Endothelial cell of umbilical vein (primary cell): ENCODE measurements around the gene COPS3. TPM values are rescaled to one million over a fixed set of nuclear protein-coding genes. Genes with fewer than 3 reads are reported as not detected.
A peak's percentile ranks its signal among the peaks of the same experiment; 100 is the strongest.
"Not testable (repeated sequence)": the region's sequence is repeated elsewhere in the genome, so short reads cannot be mapped to it uniquely, and the experiment has no call there.

ENCODE experiments used
- BruUV-seq: library from RNA; stranded (reverse); fragments of 400-500 nt; replicated peaks from 2 replicates; lab custom pipeline; 2021; lab: Mats Ljungman, UMichigan
- CTCF ChIA-PET: fragments of 300-600, 350-600 bp; sonication (Branson Sonifier 250); formaldehyde crosslinking; loops from one replicate; lab custom pipeline; 2021; ENCODE audit warnings: antibody characterized with exemption, inconsistent platforms; lab: Charles Lee
- POLR2A ChIA-PET: fragments of 300-600, 350-600 bp; sonication (Branson Sonifier 250); formaldehyde crosslinking; loops from one replicate; lab custom pipeline; 2021; ENCODE audit warnings: antibody characterized with exemption, inconsistent platforms; lab: Charles Lee
- DNase-seq: peaks from one replicate; pipeline ENCODE4 v3.0.0-alpha.2; 2011; ENCODE audit warnings: low read depth, low spot score
- FAIRE-seq: peaks from 2 replicates; lab custom pipeline; 2011; peaks lifted over from hg19 to GRCh38; lab: Jason Lieb, UNC
- H2AFZ ChIP-seq: 2 replicates; pipeline ENCODE4 v1.6.0; 2012; ENCODE audit warnings: low read depth, low read length, control low read depth, inconsistent platforms
- H3K27ac ChIP-seq: 2 replicates; pipeline ENCODE4 v1.5.1; 2011; ENCODE audit warnings: low read depth, mild to moderate bottlenecking, control low read depth, low read length, moderate library complexity; ENCODE audit not compliant: insufficient read depth
- H3K27me3 ChIP-seq, 2 experiments: 2 replicates each; pipeline versions ENCODE4 v1.6.0 to v1.6.1; 2011; ENCODE audit warnings: low read length in 2 of 2, mixed read lengths in 1 of 2; ENCODE audit not compliant: control insufficient read depth in 2 of 2, insufficient read depth in 2 of 2
- H3K36me3 ChIP-seq, 2 experiments: 2 replicates in 1 of 2; 3 replicates in 1 of 2; pipeline ENCODE4 v1.5.1; 2011; ENCODE audit warnings: low read length in 2 of 2, mild to moderate bottlenecking in 1 of 2, moderate library complexity in 1 of 2; ENCODE audit not compliant: control insufficient read depth in 2 of 2, insufficient read depth in 2 of 2; ENCODE audit errors: extremely low read depth in 1 of 2
- H3K4me1 ChIP-seq: 3 replicates; pipeline ENCODE4 v1.5.1; 2011; ENCODE audit warnings: mild to moderate bottlenecking, low read length; ENCODE audit not compliant: control insufficient read depth, insufficient read depth; ENCODE audit errors: extremely low read depth
- H3K4me2 ChIP-seq: 2 replicates; pipeline ENCODE4 v1.6.1; 2011; ENCODE audit warnings: low read length, control low read depth, mixed read lengths; ENCODE audit not compliant: insufficient read depth
- H3K4me3 ChIP-seq, 3 experiments: fragments of 200-600 bp in 1 of 3; sonication (generic), shearing (Covaris generic) in 1 of 3; replicated peaks in 1 of 3; 2 replicates each; pipeline ENCODE4 v1.5.1; 2011 to 2016; ENCODE audit warnings: control low read depth in 3 of 3, low read length in 3 of 3, mild to moderate bottlenecking in 2 of 3, inconsistent platforms in 1 of 3, low read depth in 1 of 3, moderate library complexity in 1 of 3; ENCODE audit not compliant: insufficient read depth in 1 of 3
- H3K79me2 ChIP-seq: 2 replicates; pipeline ENCODE4 v1.6.0; 2012; ENCODE audit warnings: low read length, inconsistent platforms; ENCODE audit not compliant: control insufficient read depth, insufficient read depth
- H3K9ac ChIP-seq: replicated peaks from 2 replicates; pipeline ENCODE3; 2011; ENCODE audit warnings: low read length, control low read depth; ENCODE audit not compliant: insufficient read depth; ENCODE audit errors: extremely low read depth
- H3K9me1 ChIP-seq: replicated peaks from 3 replicates; pipeline ENCODE4 v1.6.0; 2011; ENCODE audit warnings: mild to moderate bottlenecking, low read length; ENCODE audit not compliant: control insufficient read depth, insufficient read depth; ENCODE audit errors: extremely low read depth
- H3K9me3 ChIP-seq: replicated peaks from 2 replicates; pipeline ENCODE4 v1.5.1; 2012; ENCODE audit warnings: low read length, inconsistent platforms; ENCODE audit not compliant: control insufficient read depth, insufficient read depth
- H4K20me1 ChIP-seq: replicated peaks from 2 replicates; pipeline ENCODE3; 2011; ENCODE audit warnings: mild to moderate bottlenecking, low read length; ENCODE audit not compliant: control insufficient read depth, insufficient read depth; ENCODE audit errors: extremely low read depth
- EZH2 ChIP-seq: IDR thresholded peaks from 2 replicates; pipeline ENCODE4 v1.6.1; 2012; ENCODE audit warnings: borderline replicate concordance, low read depth, mild to moderate bottlenecking, moderate library complexity, low read length, inconsistent platforms; ENCODE audit not compliant: severe bottlenecking
- FOS ChIP-seq: IDR thresholded peaks from 2 replicates; pipeline ENCODE4 v1.6.1; 2011; ENCODE audit warnings: mild to moderate bottlenecking, low read length, moderate library complexity, borderline replicate concordance; ENCODE audit not compliant: insufficient read depth
- JUN ChIP-seq: IDR thresholded peaks from 2 replicates; pipeline ENCODE4 v1.6.1; 2011; ENCODE audit warnings: borderline replicate concordance, low read depth; ENCODE audit not compliant: insufficient read length, insufficient read depth
- MYC ChIP-seq: IDR thresholded peaks from one replicate; pipeline ENCODE4 v1.6.1; 2011; ENCODE audit warnings: mild to moderate bottlenecking, low read depth, low read length
- POLR2A ChIP-seq: IDR thresholded peaks from 2 replicates; pipeline ENCODE4 v1.6.1; 2012; ENCODE audit warnings: low read depth, mild to moderate bottlenecking, control low read depth, low read length
- POLR2AphosphoS5 ChIP-seq: IDR thresholded peaks from 2 replicates; pipeline ENCODE4 v1.6.1; 2012; ENCODE audit warnings: low read depth, mild to moderate bottlenecking, control low read depth, low read length, moderate library complexity; ENCODE audit not compliant: insufficient read depth
- dilution Hi-C: fragments of 300-500 bp; cut with MboI; formaldehyde crosslinking; loops from one replicate; pipeline ENCODE4 v1.15.0; 2019; ENCODE audit warnings: low sequenced_read_pairs; ENCODE audit not compliant: extremely low pct_ligation_motif_present
- intact Hi-C: fragments of 100-400 bp; cut with micrococcal nuclease; formaldehyde crosslinking; loops from one replicate; pipeline ENCODE4 v1.10.0; 2022
- polyA plus RNA-seq, 4 experiments: library from polyadenylated mRNA; depleted of rRNA in 3 of 4; stranded (reverse) in 3 of 4; unstranded in 1 of 4; fragments of >200 nt; gene quantifications; 2 replicates each; pipeline versions ENCODE4 v1.2.1 to v1.2.3, GENCODE V29; 2011 to 2012; ENCODE audit warnings: missing spikeins in 1 of 4
- total RNA-seq: library from RNA; stranded (reverse); gene quantifications from 2 replicates; pipeline ENCODE4 v1.2.3, GENCODE V29; 2021

Gene COPS3
- total and polyA plus RNA-seq, 2 donors (not counting 3 experiments of a cell fraction or from before 2014, with no cell fraction given), result 54.8 to 80.9 TPM

- peak; percentile 65 for FAIRE-seq
- CTCF ChIA-PET, result interaction anchor here (0.6 kb wide), 1 partner anchor 25 kb away, joined by 3 read pairs; no protein-coding TSS in a partner anchor
Observed at GRCh38 chr17:17303010-17303846, 22.2 kb upstream of the COPS3 start, which contains the start of gene NT5M. Gene NT5M (plus strand): TSS chr17:17303373. CDS start chr17:17303551, 178 bp downstream.

GRCh38 chr17:17301659-17302058, 20.6 kb upstream of the COPS3 start:
- H3K4me3 ChIP-seq, H3K4me2 ChIP-seq, H3K79me2 ChIP-seq, H3K36me3 ChIP-seq, H4K20me1 ChIP-seq, DNase-seq, dilution Hi-C loops, H3K9me1 ChIP-seq, H3K27ac ChIP-seq, H3K27me3 ChIP-seq, H3K9ac ChIP-seq, H3K9me3 ChIP-seq, FAIRE-seq, POLR2A ChIA-PET, BruUV-seq: not testable (repeated sequence)
- intact Hi-C loops, result loop anchor here (10.0 kb wide), 1 partner anchor 447 kb away; no protein-coding TSS in a partner anchor
- Histone ChIP-seq H3K4me1 (peaks cover 12% of the 10 kb centered on the region), H2AFZ (peak overlapping the region; percentile 95)
- CTCF ChIA-PET, result interaction anchor here (1.0 to 1.6 kb wide), 2 partner anchors 32 to 340 kb away, joined by 4 to 5 read pairs; no protein-coding TSS in a partner anchor

More at GRCh38 chr17:17303010-17303846, 22.2 kb upstream of the COPS3 start, which contains the start of gene NT5M:
- no peaks in the 10 kb centered on the region for H3K9me1 ChIP-seq
- peak within 1 kb of the TSS; percentile 47 to 79 (median 77) for H3K4me3 ChIP-seq
- dilution Hi-C loops, result no loop called here
- H3K79me2 ChIP-seq, result no peaks in the 10 kb centered on the region
- no peaks in the 10 kb centered on the region for H3K36me3 ChIP-seq
- H3K9me3 ChIP-seq, result no peaks in the 10 kb centered on the region
- H3K9ac ChIP-seq, result peak within 1 kb of the TSS; percentile 42
- H4K20me1 ChIP-seq, result no peaks in the 10 kb centered on the region
- intact Hi-C loops, result loop anchor here (10.0 kb wide), 1 partner anchor 448 kb away; no protein-coding TSS in a partner anchor
- BruUV-seq, result no TSS peak
- no peak within 1 kb of the TSS for H3K27ac ChIP-seq
- H3K4me1 ChIP-seq, result peaks cover 12% of the 10 kb centered on the region
- POLR2A ChIA-PET, result no interaction called here
- TF ChIP-seq FOS (no peak), JUN (no peak), EZH2 (no peak), POLR2AphosphoS5 (peak; percentile 56), MYC (no peak), POLR2A (peak; percentile 50)
- DNase-seq, result peak; percentile 60
- H2AFZ ChIP-seq, result peak within 1 kb of the TSS; percentile 100
- H3K4me2 ChIP-seq, result peak within 1 kb of the TSS; percentile 97
- no peaks in the 10 kb centered on the region for H3K27me3 ChIP-seq
